ENCODE results near the gene ACMSD. TPM values are rescaled to one million over a fixed set of nuclear protein-coding genes. Genes with fewer than 3 reads are reported as not detected.
"Not testable (repeated sequence)": the region's sequence is repeated elsewhere in the genome, so short reads cannot be mapped to it uniquely, and the experiment has no call there.

The ACMSD gene
- total RNA-seq, 3 donors from 2014 or later (not counting 1 experiment from before 2014, with no cell fraction given) = not detected

DNA sequence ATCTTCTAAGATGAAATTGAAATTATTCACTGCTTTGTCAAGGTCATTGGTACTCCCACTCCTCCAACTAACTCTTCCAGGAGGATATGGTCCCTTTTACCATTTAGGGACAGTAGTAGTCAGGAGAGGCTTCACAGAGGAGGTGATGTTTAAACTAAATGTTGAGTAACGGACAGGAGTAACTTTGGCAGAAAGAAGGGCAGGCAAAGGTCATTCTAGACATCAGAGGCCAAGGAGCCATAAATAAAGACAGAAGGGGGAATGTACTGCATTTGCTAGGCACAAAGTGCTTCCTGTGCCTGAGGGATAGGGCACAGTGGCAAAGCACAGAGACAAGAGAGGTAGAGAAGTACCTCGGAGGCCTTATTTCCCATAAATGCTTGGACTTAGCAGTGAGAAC, 14.6 kb upstream of the ACMSD start:
- Histone ChIP-seq H3K27me3 (ENCODE audit: control insufficient read depth, insufficient read depth, low read length) (no peaks in the 10 kb centered on the region), H3K4me1 (ENCODE audit: control insufficient read depth, insufficient read depth, low read length) (no peaks in the 10 kb centered on the region), H3K9me3 (ENCODE audit: control insufficient read depth, insufficient read depth, low read length) (no peaks in the 10 kb centered on the region), H3K36me3 (ENCODE audit: control insufficient read depth, insufficient read depth, low read length) (no peaks in the 10 kb centered on the region), H3K4me3 (ENCODE audit: low read length) (no peak overlapping the region), H3K27ac (ENCODE audit: low read length) (no peak overlapping the region)
- H3K27me3 Mint-ChIP-seq (ENCODE audit: low read depth in 2 of 2) = peaks cover 18 to 22% of the 10 kb centered on the region in 2 donors
- no peaks in the 10 kb centered on the region for H3K9me3 Mint-ChIP-seq
- no peaks in the 10 kb centered on the region for H3K4me1 Mint-ChIP-seq
- TF ChIP-seq, protein P1, sequence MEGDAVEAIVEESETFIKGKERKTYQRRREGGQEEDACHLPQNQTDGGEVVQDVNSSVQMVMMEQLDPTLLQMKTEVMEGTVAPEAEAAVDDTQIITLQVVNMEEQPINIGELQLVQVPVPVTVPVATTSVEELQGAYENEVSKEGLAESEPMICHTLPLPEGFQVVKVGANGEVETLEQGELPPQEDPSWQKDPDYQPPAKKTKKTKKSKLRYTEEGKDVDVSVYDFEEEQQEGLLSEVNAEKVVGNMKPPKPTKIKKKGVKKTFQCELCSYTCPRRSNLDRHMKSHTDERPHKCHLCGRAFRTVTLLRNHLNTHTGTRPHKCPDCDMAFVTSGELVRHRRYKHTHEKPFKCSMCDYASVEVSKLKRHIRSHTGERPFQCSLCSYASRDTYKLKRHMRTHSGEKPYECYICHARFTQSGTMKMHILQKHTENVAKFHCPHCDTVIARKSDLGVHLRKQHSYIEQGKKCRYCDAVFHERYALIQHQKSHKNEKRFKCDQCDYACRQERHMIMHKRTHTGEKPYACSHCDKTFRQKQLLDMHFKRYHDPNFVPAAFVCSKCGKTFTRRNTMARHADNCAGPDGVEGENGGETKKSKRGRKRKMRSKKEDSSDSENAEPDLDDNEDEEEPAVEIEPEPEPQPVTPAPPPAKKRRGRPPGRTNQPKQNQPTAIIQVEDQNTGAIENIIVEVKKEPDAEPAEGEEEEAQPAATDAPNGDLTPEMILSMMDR (IDR thresholded peaks at IDR 0.05) = no peak
- H3K4me3 Mint-ChIP-seq = no peak overlapping the region
- no peak for DNase-seq
- no peak for ATAC-seq
- no peak overlapping the region for H3K27ac Mint-ChIP-seq
- no peaks in the 10 kb centered on the region for H3K36me3 Mint-ChIP-seq
- WGBS (ENCODE audit: insufficient coverage) = 94% methylated on average over 2 of the region's 2 CpGs
- intact Hi-C loops (cut with micrococcal nuclease) = no loop called here

DNA sequence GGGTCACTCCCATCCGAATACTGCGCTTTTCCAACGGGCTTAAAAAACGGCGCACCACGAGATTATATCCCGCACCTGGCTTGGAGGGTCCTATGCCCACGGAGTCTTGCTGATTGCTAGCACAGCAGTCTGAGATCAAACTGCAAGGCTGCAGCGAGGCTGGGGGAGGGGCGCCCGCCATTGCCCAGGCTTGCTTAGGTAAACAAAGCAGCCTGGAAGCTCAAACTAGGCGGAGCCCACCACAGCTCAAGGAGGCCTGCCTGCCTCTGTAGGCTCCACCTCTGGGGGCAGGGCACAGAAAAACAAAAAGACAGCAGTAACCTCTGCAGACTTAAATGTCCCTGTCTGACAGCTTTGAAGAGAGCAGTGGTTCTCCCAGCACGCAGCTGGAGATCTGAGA, 12.7 kb upstream of the ACMSD start:
- H3K36me3 ChIP-seq (ENCODE audit: control insufficient read depth, insufficient read depth, low read length); H3K36me3 Mint-ChIP-seq; H3K4me3 Mint-ChIP-seq; ATAC-seq; H3K4me1 ChIP-seq (ENCODE audit: control insufficient read depth, insufficient read depth, low read length); intact Hi-C loops (cut with micrococcal nuclease); H3K27ac ChIP-seq (ENCODE audit: low read length); H3K4me3 ChIP-seq (ENCODE audit: low read length); H3K9me3 Mint-ChIP-seq; DNase-seq; H3K27me3 ChIP-seq (ENCODE audit: control insufficient read depth, insufficient read depth, low read length); H3K9me3 ChIP-seq (ENCODE audit: control insufficient read depth, insufficient read depth, low read length); H3K27ac Mint-ChIP-seq; H3K4me1 Mint-ChIP-seq: not testable (repeated sequence)
- H3K27me3 Mint-ChIP-seq (ENCODE audit: low read depth in 2 of 2) = peaks cover 13 to 22% of the 10 kb centered on the region in 2 donors
- WGBS (ENCODE audit: insufficient coverage) = 100% methylated on average over 2 of the region's 13 CpGs

DNA sequence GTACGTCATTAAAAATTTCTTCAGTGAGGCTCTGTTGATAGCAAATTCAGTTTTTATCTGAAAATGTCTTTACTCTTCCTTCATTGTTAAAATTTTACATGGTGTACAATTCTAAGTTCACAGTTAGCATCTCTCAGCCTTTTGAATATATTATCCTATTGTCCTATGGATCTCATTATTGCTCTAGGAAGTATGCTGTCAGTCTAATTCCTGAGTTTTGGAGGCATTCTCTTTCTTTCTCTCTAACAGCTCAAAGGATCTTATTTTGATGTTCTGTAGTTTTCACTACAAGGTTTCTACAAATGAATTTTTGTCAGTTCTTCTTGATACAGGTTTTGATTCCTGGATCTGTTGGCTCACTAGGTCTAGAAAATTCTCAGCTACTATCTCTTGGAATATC, 2.9 kb upstream of the ACMSD start:
- DNase-seq (no peak), ATAC-seq (no peak)
- no peak overlapping the region for H3K27ac ChIP-seq (ENCODE audit: low read length)
- no peak overlapping the region for H3K4me3 ChIP-seq (ENCODE audit: low read length)
- intact Hi-C loops (cut with micrococcal nuclease) = no loop called here
- H3K9me3 Mint-ChIP-seq = peaks cover 4 to 10% of the 10 kb centered on the region in 2 donors
- H3K27me3 Mint-ChIP-seq (ENCODE audit: low read depth in 2 of 2) = peaks cover 25 to 34% of the 10 kb centered on the region in 2 donors
- 100% methylated on average over 1 of the region's 1 CpG for WGBS (ENCODE audit: insufficient coverage)
- no peaks in the 10 kb centered on the region for H3K4me1 Mint-ChIP-seq
- no peaks in the 10 kb centered on the region for H3K9me3 ChIP-seq (ENCODE audit: control insufficient read depth, insufficient read depth, low read length)
- H3K4me1 ChIP-seq (ENCODE audit: control insufficient read depth, insufficient read depth, low read length) = no peaks in the 10 kb centered on the region
- peaks cover 10% of the 10 kb centered on the region for H3K36me3 Mint-ChIP-seq
- no peak overlapping the region for H3K27ac Mint-ChIP-seq
- H3K4me3 Mint-ChIP-seq = no peak overlapping the region
- no peaks in the 10 kb centered on the region for H3K36me3 ChIP-seq (ENCODE audit: control insufficient read depth, insufficient read depth, low read length)
- TF ChIP-seq, protein P1 (IDR thresholded peaks at IDR 0.05) = no peak
- peaks cover 6% of the 10 kb centered on the region for H3K27me3 ChIP-seq (ENCODE audit: control insufficient read depth, insufficient read depth, low read length)

DNA sequence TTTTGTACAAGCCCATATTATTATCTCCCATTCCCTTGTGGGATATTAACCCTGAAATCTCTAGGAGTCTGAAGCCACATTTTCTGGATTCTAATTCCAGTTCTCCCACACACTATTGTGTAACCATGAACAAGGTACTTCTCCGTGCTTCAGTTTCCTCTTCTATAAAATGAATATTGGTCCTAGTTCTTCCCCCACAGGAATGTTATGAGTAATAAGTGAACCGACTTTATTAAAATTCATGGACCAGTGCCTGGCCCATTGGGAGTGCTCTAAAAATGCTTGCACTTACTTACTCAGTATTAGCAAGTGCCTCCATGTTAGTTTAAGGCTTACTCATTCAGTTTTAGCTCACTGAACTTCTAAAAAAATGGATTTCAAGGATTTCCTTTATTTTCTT, 1.4 kb upstream of the ACMSD start:
- no peak overlapping the region for H3K4me3 ChIP-seq (ENCODE audit: low read length)
- H3K36me3 ChIP-seq (ENCODE audit: control insufficient read depth, insufficient read depth, low read length) = no peaks in the 10 kb centered on the region
- H3K4me1 ChIP-seq (ENCODE audit: control insufficient read depth, insufficient read depth, low read length) = no peaks in the 10 kb centered on the region
- Mint-ChIP-seq H3K9me3 (peaks cover 4 to 10% of the 10 kb centered on the region in 2 donors), H3K27me3 (ENCODE audit: low read depth in 2 of 2) (peaks cover 22 to 34% of the 10 kb centered on the region in 2 donors), H3K27ac (no peak overlapping the region), H3K36me3 (peaks cover 10% of the 10 kb centered on the region), H3K4me3 (no peak overlapping the region), H3K4me1 (no peaks in the 10 kb centered on the region)
- no peak overlapping the region for H3K27ac ChIP-seq (ENCODE audit: low read length)
- 56% methylated on average over 2 of the region's 2 CpGs for WGBS (ENCODE audit: insufficient coverage)
- H3K27me3 ChIP-seq (ENCODE audit: control insufficient read depth, insufficient read depth, low read length) = peaks cover 6% of the 10 kb centered on the region
- intact Hi-C loops (cut with micrococcal nuclease) = no loop called here
- DNase-seq (no peak), ATAC-seq (no peak)
- TF ChIP-seq, protein P1 (IDR thresholded peaks at IDR 0.05) = no peak
- no peaks in the 10 kb centered on the region for H3K9me3 ChIP-seq (ENCODE audit: control insufficient read depth, insufficient read depth, low read length)
